PC-9 (cell line): ENCODE measurements around the gene CD9.

Source experiments
- CTCF ChIP-seq: fragments of 200-600 bp; sonication (generic); conservative IDR thresholded peaks from 2 replicates; pipeline ENCODE4 v1.6.1; 2017; ENCODE audit warnings: mixed run types, antibody characterized with exemption, mild to moderate bottlenecking, moderate library complexity
- EZH2 ChIP-seq: fragments of 200-600 bp; sonication (generic); IDR thresholded peaks from 2 replicates; pipeline ENCODE4 v1.8.0; 2017; ENCODE audit warnings: antibody characterized with exemption, low read depth

GRCh38 chr12:6193853-6194815 lies 6.1 kb upstream of the CD9 start:
- TF ChIP-seq CTCF (no peak), EZH2 (no peak)
